ENCODE results near the gene TMEM9.

TMEM9 gene

DNA sequence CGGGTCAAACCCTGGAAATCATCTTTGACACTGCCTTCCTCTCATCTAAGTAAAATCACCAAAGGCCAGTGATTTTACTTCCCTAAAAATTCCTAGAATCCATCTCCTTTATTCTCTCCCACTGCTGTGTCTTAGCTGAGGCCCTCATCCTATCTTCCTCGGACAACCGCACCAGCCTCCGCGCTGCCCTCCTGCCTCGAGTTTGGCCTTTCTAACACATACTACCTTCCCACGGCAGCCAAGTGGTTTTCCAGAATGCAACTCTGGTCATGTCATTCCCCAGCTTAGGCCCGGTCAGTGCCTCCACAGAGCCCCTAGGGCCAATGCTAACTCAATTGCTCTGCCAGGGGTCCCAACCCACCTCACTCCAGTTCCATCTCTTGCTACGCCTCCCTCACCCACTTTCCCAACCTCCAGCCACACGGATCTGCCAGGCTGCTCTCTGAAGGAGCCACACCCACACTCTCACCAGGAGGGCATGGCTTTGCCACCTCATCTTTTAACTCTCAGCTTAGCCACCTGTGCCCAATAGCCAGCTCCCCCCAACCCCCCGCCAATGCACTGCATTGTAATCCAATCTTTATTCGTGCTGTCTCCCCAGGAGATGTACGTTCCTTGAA, 6.8 kb downstream of the TMEM9 start:
- no peak for DNase-seq (ENCODE audit: low read depth)
- no peak for TF ChIP-seq CTCF (IDR thresholded peaks at IDR 0.05; ENCODE audit: low read depth, low read length, missing control alignments)
- no peak overlapping the region for H3K4me3 ChIP-seq (ENCODE audit: low read depth, low read length)
- in situ Hi-C loops (cut with HindIII; ENCODE audit: low sequenced_read_pairs): no loop called here

DNA sequence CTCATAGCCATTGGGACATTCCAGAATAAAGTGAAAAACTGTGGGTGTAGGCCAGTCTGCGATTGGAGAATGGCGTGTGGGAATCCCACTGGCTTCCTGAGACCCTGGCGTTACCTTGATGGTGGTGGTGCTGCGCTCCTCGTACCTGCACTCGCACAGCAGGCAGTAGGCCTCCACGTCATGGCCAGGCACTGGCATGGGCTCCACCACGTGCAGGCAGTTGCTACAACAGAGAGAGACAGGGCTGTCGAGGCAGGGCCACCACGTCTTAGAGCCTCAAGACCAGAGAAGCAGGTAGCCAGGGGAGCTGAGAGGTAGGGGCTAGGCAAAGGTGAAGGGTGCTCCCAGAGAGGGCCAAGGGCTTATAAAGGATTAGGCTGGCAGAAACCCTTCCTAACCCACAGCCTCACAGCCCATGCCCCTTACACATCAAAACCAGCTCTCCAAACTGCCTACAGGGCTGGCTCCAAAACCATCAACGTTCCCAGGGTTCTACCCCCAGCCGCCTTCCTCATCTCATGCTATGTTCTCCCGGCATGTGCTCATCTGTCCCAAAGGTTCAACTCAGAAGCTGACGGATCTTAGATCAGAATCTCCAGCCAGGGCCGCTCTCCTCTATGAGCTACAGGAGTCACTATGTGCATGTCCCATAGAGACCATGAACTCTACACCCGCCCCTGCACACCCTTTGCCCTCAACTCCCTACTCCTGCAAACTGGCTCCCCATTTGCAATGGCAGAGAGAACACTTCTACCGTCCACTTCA, 7.5 kb downstream of the TMEM9 start:
- no peak overlapping the region for H3K4me3 ChIP-seq (ENCODE audit: low read depth, low read length)
- in situ Hi-C loops (cut with HindIII; ENCODE audit: low sequenced_read_pairs): no loop called here
- TF ChIP-seq CTCF (IDR thresholded peaks at IDR 0.05; ENCODE audit: low read depth, low read length, missing control alignments): no peak
- DNase-seq (ENCODE audit: low read depth): no peak

DNA sequence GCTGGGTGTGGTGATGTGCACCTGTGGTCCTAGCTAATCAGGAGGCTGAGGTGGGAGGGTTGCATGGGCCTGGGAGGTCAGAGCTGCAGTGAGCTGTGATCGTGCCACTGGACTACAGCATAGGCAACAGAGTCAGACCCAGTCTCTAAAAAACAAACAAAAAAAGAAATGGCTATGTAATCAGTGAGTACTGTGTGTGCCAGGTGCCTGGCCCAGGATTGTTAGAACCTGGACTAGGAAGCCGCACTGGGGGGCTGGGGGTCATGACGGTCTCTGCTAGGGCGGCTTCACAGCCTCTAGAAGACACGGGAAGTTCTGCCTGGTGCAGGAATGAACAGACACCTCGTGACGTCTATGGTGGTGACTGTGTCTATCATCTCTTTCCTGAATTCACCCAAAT, 8.5 kb downstream of the TMEM9 start:
- in situ Hi-C loops (cut with HindIII; ENCODE audit: low sequenced_read_pairs): no loop called here
- no peak overlapping the region for H3K4me3 ChIP-seq (ENCODE audit: low read depth, low read length)
- DNase-seq (ENCODE audit: low read depth): no peak
- no peak for TF ChIP-seq CTCF (IDR thresholded peaks at IDR 0.05; ENCODE audit: low read depth, low read length, missing control alignments)

DNA sequence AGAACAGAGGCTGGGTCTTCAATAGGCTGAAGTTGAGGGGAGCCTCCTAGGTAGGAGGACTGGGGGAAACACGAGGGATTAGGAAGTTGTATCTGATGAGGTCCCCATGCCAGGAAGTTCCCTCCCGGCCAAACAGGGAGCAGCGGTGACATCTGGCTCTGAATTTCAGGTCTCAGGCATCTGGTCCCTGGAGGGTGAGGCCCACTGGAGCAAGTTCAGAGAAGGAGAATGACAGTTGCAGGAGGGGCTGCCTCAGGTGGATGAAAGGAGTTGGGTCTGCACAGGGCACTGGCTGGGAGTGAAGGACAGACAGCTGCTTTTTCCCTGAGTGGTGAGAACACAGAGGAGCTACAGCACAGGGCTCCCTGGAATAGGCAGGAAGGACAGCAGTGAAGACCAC, 9.1 kb downstream of the TMEM9 start:
- in situ Hi-C loops (cut with HindIII; ENCODE audit: low sequenced_read_pairs): no loop called here
- no peak for TF ChIP-seq CTCF (IDR thresholded peaks at IDR 0.05; ENCODE audit: low read depth, low read length, missing control alignments)
- DNase-seq (ENCODE audit: low read depth): no peak
- H3K4me3 ChIP-seq (ENCODE audit: low read depth, low read length): no peak overlapping the region

- no peak for TF ChIP-seq CTCF (IDR thresholded peaks at IDR 0.05; ENCODE audit: low read depth, low read length, missing control alignments)
- in situ Hi-C loops (cut with HindIII; ENCODE audit: low sequenced_read_pairs): no loop called here
- no peak overlapping the region for H3K4me3 ChIP-seq (ENCODE audit: low read depth, low read length)
- DNase-seq (ENCODE audit: low read depth): no peak
These were observed 9.6 kb downstream of the TMEM9 start for GRCh38 chr1:201144701-201145100.

DNA sequence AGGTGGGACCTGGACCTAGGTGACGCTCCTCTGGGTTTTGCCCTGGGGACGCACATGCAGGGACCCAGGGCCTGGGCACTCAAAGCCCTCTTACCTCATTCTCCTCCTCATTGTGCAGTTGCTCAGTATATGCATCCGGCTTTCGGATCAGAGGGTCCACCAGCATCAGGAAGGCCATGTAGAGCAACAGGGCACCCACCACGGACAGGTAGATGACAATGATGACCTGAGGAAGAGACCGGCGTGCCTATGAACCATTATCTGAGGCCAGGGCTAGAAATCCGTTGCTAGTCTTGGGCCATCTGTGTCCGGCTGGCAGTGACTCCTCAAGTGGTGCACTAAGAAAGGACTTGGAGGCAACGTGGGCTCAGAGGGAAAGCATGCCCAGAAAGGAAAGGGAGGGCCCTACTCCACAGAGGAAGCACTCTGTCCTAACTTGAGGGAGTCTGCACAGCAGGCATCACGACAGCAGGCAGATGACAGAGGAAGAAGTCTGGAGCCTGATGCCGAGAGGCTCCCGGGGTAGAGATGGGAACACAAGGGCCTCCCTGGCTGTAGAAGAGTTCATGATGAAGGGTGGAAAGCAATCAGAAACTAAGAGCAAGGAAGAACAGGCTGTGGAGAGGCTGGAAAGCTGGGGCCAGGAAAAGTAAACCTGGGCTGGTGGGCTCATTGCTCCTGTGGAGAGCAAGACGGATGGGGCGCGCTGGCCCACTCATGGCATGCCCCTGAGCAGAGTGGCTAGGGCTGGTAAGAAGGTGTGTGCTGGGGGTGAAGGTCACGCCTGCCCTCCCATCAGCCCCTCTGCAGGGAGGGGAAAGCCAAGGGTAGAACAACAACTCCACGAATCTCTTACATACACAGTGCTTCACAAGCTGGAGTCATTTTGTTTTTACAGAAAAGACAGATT, 10.3 kb downstream of the TMEM9 start:
- in situ Hi-C loops (cut with HindIII; ENCODE audit: low sequenced_read_pairs): no loop called here
- no peak for DNase-seq (ENCODE audit: low read depth)
- H3K4me3 ChIP-seq (ENCODE audit: low read depth, low read length): no peak overlapping the region
- no peak for TF ChIP-seq CTCF (IDR thresholded peaks at IDR 0.05; ENCODE audit: low read depth, low read length, missing control alignments)
